Endothelial cell (in vitro differentiated cells): ENCODE measurements around the gene NOXRED1. TPM values are rescaled to one million over a fixed set of nuclear protein-coding genes. Genes with fewer than 3 reads are reported as not detected.

Experiments used
- DNase-seq: peaks from one replicate; pipeline ENCODE4 v3.0.0; 2021; ENCODE audit warnings: low spot score
- H3K27ac Mint-ChIP-seq: one replicate; pipeline ENCODE4 v1.8.0; 2021; ENCODE audit warnings: mixed read lengths, inconsistent platforms; ENCODE audit not compliant: unreplicated experiment
- H3K27me3 Mint-ChIP-seq: one replicate; pipeline ENCODE4 v1.8.0; 2021; ENCODE audit warnings: mild to moderate bottlenecking, moderate library complexity, mixed read lengths, inconsistent platforms; ENCODE audit not compliant: unreplicated experiment
- H3K36me3 Mint-ChIP-seq: one replicate; pipeline ENCODE4 v1.8.0; 2021; ENCODE audit warnings: mild to moderate bottlenecking, low read depth, mixed read lengths, inconsistent platforms; ENCODE audit not compliant: unreplicated experiment
- H3K4me1 Mint-ChIP-seq: one replicate; pipeline ENCODE4 v1.8.0; 2021; ENCODE audit warnings: mild to moderate bottlenecking, mixed read lengths, inconsistent platforms; ENCODE audit not compliant: unreplicated experiment
- H3K4me3 Mint-ChIP-seq: one replicate; pipeline ENCODE4 v1.8.0; 2021; ENCODE audit warnings: mild to moderate bottlenecking, mixed read lengths, inconsistent platforms; ENCODE audit not compliant: unreplicated experiment
- H3K9me3 Mint-ChIP-seq: one replicate; pipeline ENCODE4 v1.8.0; 2021; ENCODE audit warnings: mixed read lengths, inconsistent platforms; ENCODE audit not compliant: unreplicated experiment
- total RNA-seq: library from RNA; stranded (reverse); fragmentation: NEBNext Ultra II Directional; extraction: Animal tissue kit (Norgen Biotek cat#: 25700); gene quantifications from one replicate; pipeline ENCODE4 v1.2.1, GENCODE V29; 2021; ENCODE audit not compliant: unreplicated experiment
- TF ChIP-seq, protein P1 (sequence below): fragments of 200-600 bp; sonication (generic); IDR thresholded peaks from one replicate; pipeline ENCODE4 v1.5.0; 2021; ENCODE audit warnings: antibody characterized with exemption; ENCODE audit not compliant: unreplicated experiment

The NOXRED1 gene
- total RNA-seq, 1 donor from 2014 or later = 0.49 TPM

DNA sequence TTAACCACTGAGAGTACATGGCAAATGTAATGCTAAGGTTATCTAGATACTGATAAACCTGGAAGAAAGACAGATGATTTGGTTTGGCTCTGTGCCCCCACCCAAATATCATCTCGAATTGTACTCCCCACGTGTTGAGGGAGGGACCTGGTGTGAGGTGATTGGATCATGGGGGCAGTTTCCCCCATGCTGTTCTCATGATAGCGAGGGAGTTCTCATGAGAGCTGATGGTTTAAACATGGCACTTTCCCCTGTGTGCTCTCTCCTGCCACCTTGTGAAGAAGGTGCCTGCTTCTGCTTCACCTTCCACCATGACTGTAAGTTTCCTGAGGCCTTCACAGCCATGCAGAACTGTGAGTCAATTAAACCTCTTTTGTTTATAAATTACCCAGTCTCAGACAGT, 14.2 kb downstream of the NOXRED1 start:
- no peaks in the 10 kb centered on the region for H3K4me1 Mint-ChIP-seq
- peak; percentile 7 for DNase-seq

DNA sequence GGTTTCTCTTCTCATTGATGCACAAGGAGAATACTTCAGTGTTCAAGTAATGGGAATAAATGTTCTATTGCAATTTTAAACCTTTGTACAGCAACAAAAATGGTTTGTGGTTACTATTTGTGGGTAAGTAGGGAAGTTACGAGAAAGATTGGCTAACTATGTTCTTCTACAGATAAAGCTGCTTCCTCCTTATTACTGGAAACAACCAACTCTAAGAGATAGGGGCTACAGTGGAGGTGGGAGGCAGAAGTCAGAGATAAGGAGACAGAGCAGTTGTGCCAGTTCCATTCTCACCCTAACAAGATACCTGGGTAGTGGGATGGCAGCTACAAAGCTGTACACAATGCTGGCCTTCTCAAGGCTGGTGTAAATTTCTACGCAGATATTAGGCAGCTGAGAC, 16.2 kb downstream of the NOXRED1 start:
- Mint-ChIP-seq H3K27me3 (no peaks in the 10 kb centered on the region), H3K4me3 (no peak overlapping the region), H3K4me1 (no peaks in the 10 kb centered on the region), H3K27ac (no peak overlapping the region), H3K9me3 (no peaks in the 10 kb centered on the region), H3K36me3 (no peaks in the 10 kb centered on the region)
- TF ChIP-seq, protein P1, sequence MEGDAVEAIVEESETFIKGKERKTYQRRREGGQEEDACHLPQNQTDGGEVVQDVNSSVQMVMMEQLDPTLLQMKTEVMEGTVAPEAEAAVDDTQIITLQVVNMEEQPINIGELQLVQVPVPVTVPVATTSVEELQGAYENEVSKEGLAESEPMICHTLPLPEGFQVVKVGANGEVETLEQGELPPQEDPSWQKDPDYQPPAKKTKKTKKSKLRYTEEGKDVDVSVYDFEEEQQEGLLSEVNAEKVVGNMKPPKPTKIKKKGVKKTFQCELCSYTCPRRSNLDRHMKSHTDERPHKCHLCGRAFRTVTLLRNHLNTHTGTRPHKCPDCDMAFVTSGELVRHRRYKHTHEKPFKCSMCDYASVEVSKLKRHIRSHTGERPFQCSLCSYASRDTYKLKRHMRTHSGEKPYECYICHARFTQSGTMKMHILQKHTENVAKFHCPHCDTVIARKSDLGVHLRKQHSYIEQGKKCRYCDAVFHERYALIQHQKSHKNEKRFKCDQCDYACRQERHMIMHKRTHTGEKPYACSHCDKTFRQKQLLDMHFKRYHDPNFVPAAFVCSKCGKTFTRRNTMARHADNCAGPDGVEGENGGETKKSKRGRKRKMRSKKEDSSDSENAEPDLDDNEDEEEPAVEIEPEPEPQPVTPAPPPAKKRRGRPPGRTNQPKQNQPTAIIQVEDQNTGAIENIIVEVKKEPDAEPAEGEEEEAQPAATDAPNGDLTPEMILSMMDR = no peak
- DNase-seq = no peak

More for the DNA sequence above, 14.2 kb downstream of the NOXRED1 start:
- TF ChIP-seq, protein P1 = no peak
- no peaks in the 10 kb centered on the region for H3K9me3 Mint-ChIP-seq
- H3K4me3 Mint-ChIP-seq = no peak overlapping the region
- H3K27ac Mint-ChIP-seq = no peak overlapping the region
- H3K27me3 Mint-ChIP-seq = no peaks in the 10 kb centered on the region
- no peaks in the 10 kb centered on the region for H3K36me3 Mint-ChIP-seq

DNA sequence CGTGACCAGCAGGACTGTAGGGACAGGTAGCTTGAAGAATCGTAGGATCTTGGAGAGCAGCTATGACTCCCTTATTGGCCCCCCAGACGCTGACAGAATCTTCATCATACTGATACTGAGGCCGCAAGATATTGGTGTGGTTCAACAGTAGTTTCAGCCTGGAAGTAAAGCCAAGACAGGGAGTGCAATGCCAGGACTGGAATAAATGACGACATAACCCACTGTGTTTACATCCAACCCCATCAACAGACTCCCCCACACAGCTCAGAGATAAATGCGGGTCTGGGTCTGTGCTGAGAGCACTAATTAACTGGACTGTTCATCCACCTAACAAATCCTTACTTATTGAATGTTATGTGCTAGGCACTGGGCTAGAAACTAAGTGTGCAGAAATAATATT, 16.6 kb downstream of the NOXRED1 start:
- TF ChIP-seq, protein P1 = no peak
- DNase-seq = no peak
- H3K4me1 Mint-ChIP-seq = no peaks in the 10 kb centered on the region
- H3K9me3 Mint-ChIP-seq = no peaks in the 10 kb centered on the region
- H3K4me3 Mint-ChIP-seq = no peak overlapping the region
- H3K36me3 Mint-ChIP-seq = no peaks in the 10 kb centered on the region
- H3K27me3 Mint-ChIP-seq = no peaks in the 10 kb centered on the region
- no peak overlapping the region for H3K27ac Mint-ChIP-seq

DNA sequence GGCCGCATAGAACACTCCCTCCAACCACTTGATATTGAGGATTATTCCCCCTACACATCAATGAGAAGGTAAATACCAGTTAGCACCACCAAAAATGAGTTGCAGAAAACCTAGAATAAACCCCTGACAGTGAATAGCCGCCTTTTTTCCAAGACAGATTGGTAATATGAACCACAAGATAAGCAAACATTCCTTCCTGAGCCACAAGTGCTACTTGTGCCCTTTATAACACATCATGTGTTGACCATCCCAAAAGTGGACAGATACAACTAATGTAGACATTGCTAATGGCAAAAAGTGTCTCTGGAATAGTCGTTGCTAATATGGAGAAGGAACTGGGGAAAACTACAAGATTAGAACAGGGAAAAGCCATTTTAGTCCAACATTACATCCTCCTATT, 17.2 kb downstream of the NOXRED1 start:
- Mint-ChIP-seq H3K4me1 (no peaks in the 10 kb centered on the region), H3K27ac (no peak overlapping the region), H3K36me3 (no peaks in the 10 kb centered on the region), H3K27me3 (no peaks in the 10 kb centered on the region), H3K9me3 (no peaks in the 10 kb centered on the region), H3K4me3 (no peak overlapping the region)
- TF ChIP-seq, protein P1 = no peak
- DNase-seq = no peak

DNA sequence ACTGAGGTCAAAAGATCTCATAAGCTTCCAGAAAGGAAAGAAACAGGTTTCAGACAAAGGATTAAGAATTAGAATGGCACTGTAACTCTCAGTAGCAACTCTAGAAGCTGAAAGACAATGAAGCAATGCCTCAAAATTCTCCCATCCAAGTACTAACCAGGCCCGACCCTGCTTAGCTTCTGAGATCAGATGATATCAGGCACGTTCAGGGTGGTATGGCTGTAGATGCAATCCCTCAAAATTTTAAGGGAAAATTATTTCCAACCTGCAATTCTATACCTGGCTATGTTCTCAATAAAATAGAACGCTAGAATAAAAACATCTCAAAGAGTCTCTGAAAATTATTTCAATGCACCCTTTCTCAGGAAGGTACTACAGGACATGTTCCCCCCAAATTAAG, 19.6 kb downstream of the NOXRED1 start:
- Mint-ChIP-seq H3K36me3 (no peaks in the 10 kb centered on the region), H3K9me3 (no peaks in the 10 kb centered on the region), H3K27ac (no peak overlapping the region), H3K27me3 (no peaks in the 10 kb centered on the region), H3K4me1 (no peaks in the 10 kb centered on the region), H3K4me3 (no peak overlapping the region)
- no peak for DNase-seq
- TF ChIP-seq, protein P1 = no peak
